HuH-7 (cell line): Measurements from ENCODE around the gene STIMATE.

Experiments
- DNase-seq: peaks from one replicate; pipeline ENCODE4 v3.0.0; 2011; ENCODE audit warnings: low spot score

Gene STIMATE

GRCh38 chr3:52817221-52817620 is 80.1 kb downstream of the STIMATE start:
- no peak for DNase-seq

- DNase-seq: no peak
These were observed 80.7 kb downstream of the STIMATE start for GRCh38 chr3:52816654-52817053.

- no peak for DNase-seq
These were observed 81.1 kb downstream of the STIMATE start for GRCh38 chr3:52816199-52816598.

- no peak for DNase-seq
These were observed 83.5 kb downstream of the STIMATE start for GRCh38 chr3:52813810-52814209.

- peak; percentile 38 for DNase-seq
These were observed 85.8 kb downstream of the STIMATE start for GRCh38 chr3:52811452-52812011.

GRCh38 chr3:52810923-52811322 is 86.4 kb downstream of the STIMATE start:
- no peak for DNase-seq

GRCh38 chr3:52809662-52810377 is 87.5 kb downstream of the STIMATE start:
- DNase-seq: no peak

- no peak for DNase-seq
These were observed 88.2 kb downstream of the STIMATE start for GRCh38 chr3:52809149-52809548.

- no peak for DNase-seq
These were observed 91.9 kb downstream of the STIMATE start for GRCh38 chr3:52805270-52806039.

- DNase-seq: no peak
These were observed 95.5 kb downstream of the STIMATE start for GRCh38 chr3:52801839-52802238.

GRCh38 chr3:52800079-52800478 is 97.3 kb downstream of the STIMATE start:
- DNase-seq: no peak

- peak; percentile 59 for DNase-seq
These were observed 98.3 kb downstream of the STIMATE start for GRCh38 chr3:52798978-52799476.

- no peak for DNase-seq
These were observed 98.9 kb downstream of the STIMATE start for GRCh38 chr3:52798376-52798977.

- no peak for DNase-seq
These were observed 100.9 kb downstream of the STIMATE start for GRCh38 chr3:52796411-52796810.

- DNase-seq: no peak
These were observed 101.9 kb downstream of the STIMATE start for GRCh38 chr3:52795298-52795900.

- DNase-seq: no peak
These were observed 102.7 kb downstream of the STIMATE start, which contains the start of gene ITIH3 for GRCh38 chr3:52794612-52795099. TSS of gene ITIH3 (plus strand) at chr3:52794796. CDS start at chr3:52794804, 8 bp downstream.

- DNase-seq: no peak
These were observed 103.4 kb downstream of the STIMATE start for GRCh38 chr3:52793702-52794611.

- no peak for DNase-seq
These were observed 104.2 kb downstream of the STIMATE start for GRCh38 chr3:52792961-52793695.

- peak; percentile 44 for DNase-seq
These were observed 104.9 kb downstream of the STIMATE start for GRCh38 chr3:52792413-52792812.

GRCh38 chr3:52791928-52792327 is 105.4 kb downstream of the STIMATE start:
- no peak for DNase-seq
